ENCODE data around the gene CXCR2. TPM values are rescaled to one million over a fixed set of nuclear protein-coding genes. Genes with fewer than 3 reads are reported as not detected.

The CXCR2 gene
- total RNA-seq, 1 experiment from 2014 or later, result not detected

- Histone ChIP-seq H2AFZ (ENCODE audit: low read length) (no peak overlapping the region), H3K4me2 (ENCODE audit: low read length) (no peak overlapping the region), H3K9ac (ENCODE audit: low read length) (no peak overlapping the region), H3K4me1 (ENCODE audit: insufficient read depth, low read length) (peaks cover 7% of the 10 kb centered on the region; the same call in 1 of the 2 replicates), H3K9me2 (replicated peaks; ENCODE audit: low read length) (no peaks in the 10 kb centered on the region), H3K4me3 (ENCODE audit: low read length) (no peak overlapping the region), H3K27ac (ENCODE audit: low read length) (no peak overlapping the region), H3K36me3 (ENCODE audit: low read depth, low read length) (no peaks in the 10 kb centered on the region), H3K9me3 (ENCODE audit: low read length) (no peaks in the 10 kb centered on the region), H4K20me1 (ENCODE audit: low read length) (no peaks in the 10 kb centered on the region), H3F3A (ENCODE audit: low read length, unreplicated experiment) (no peaks in the 10 kb centered on the region), H3K27me3 (ENCODE audit: low read length) (peaks cover 55% of the 10 kb centered on the region), H3K79me2 (ENCODE audit: low read length) (no peaks in the 10 kb centered on the region)
- intact Hi-C loops (cut with micrococcal nuclease), result no loop called here
- CTCF ChIA-PET, result no interaction called here
- POLR2A ChIA-PET (ENCODE audit: unreplicated experiment), result no interaction called here
- DNase-seq (no peak), ATAC-seq (no peak)
- BruUV-seq (replicated peaks), result no TSS peak
- no peak for TF ChIP-seq EZH2 (IDR thresholded peaks at IDR 0.05; ENCODE audit: low read length, unreplicated experiment)
- no peak for TF ChIP-seq EZH2phosphoT487 (IDR thresholded peaks at IDR 0.05; ENCODE audit: borderline replicate concordance, low read length)
- TF ChIP-seq CTCF (conservative IDR thresholded peaks at IDR 0.05; ENCODE audit: low read depth, low read length), result no peak
Observed at GRCh38 chr2:218162814-218163213, 37.0 kb downstream of the CXCR2 start.

GRCh38 chr2:218166791-218167190, 41.0 kb downstream of the CXCR2 start, which contains the start of gene CXCR1:
TSS of gene CXCR1 (minus strand) at chr2:218166962. CDS start at chr2:218165211, 1,751 bp downstream.
- H3K27me3 ChIP-seq (ENCODE audit: low read length), result peaks cover 34% of the 10 kb centered on the region
- intact Hi-C loops (cut with micrococcal nuclease), result no loop called here
- H4K20me1 ChIP-seq (ENCODE audit: low read length), result no peaks in the 10 kb centered on the region
- peaks cover 7% of the 10 kb centered on the region; the same call in 1 of the 2 replicates for H3K4me1 ChIP-seq (ENCODE audit: insufficient read depth, low read length)
- ATAC-seq (peak; percentile 31; the same call in 1 of the 2 replicates), DNase-seq (peak; percentile 54)
- TF ChIP-seq EZH2 (IDR thresholded peaks at IDR 0.05; ENCODE audit: low read length, unreplicated experiment), result no peak
- no peak; the same call in 1 of the 2 replicates for TF ChIP-seq CTCF (conservative IDR thresholded peaks at IDR 0.05; ENCODE audit: low read depth, low read length)
- TF ChIP-seq EZH2phosphoT487 (IDR thresholded peaks at IDR 0.05; ENCODE audit: borderline replicate concordance, low read length), result no peak
- no peaks in the 10 kb centered on the region for H3K9me2 ChIP-seq (replicated peaks; ENCODE audit: low read length)
- no peaks in the 10 kb centered on the region for H3K36me3 ChIP-seq (ENCODE audit: low read depth, low read length)
- no TSS peak for BruUV-seq (replicated peaks)
- no peak within 1 kb of the TSS for H3K27ac ChIP-seq (ENCODE audit: low read length)
- H2AFZ ChIP-seq (ENCODE audit: low read length), result no peak within 1 kb of the TSS
- no peaks in the 10 kb centered on the region for H3K9me3 ChIP-seq (ENCODE audit: low read length)
- H3K4me2 ChIP-seq (ENCODE audit: low read length), result no peak within 1 kb of the TSS
- H3K79me2 ChIP-seq (ENCODE audit: low read length), result no peaks in the 10 kb centered on the region
- ChIA-PET CTCF (no interaction called here), POLR2A (ENCODE audit: unreplicated experiment) (no interaction called here)
- no peak within 1 kb of the TSS for H3K9ac ChIP-seq (ENCODE audit: low read length)
- H3F3A ChIP-seq (ENCODE audit: low read length, unreplicated experiment), result no peaks in the 10 kb centered on the region
- no peak within 1 kb of the TSS for H3K4me3 ChIP-seq (ENCODE audit: low read length)

- CTCF ChIA-PET, result no interaction called here
- no peaks in the 10 kb centered on the region for H3K36me3 ChIP-seq (ENCODE audit: low read depth, low read length)
- H3K4me2 ChIP-seq (ENCODE audit: low read length), result no peak overlapping the region
- H3K27me3 ChIP-seq (ENCODE audit: low read length), result peaks cover 26% of the 10 kb centered on the region
- no peak overlapping the region for H3K27ac ChIP-seq (ENCODE audit: low read length)
- no peak overlapping the region for H3K4me3 ChIP-seq (ENCODE audit: low read length)
- DNase-seq (no peak), ATAC-seq (no peak)
- H3K9me3 ChIP-seq (ENCODE audit: low read length), result no peaks in the 10 kb centered on the region
- POLR2A ChIA-PET (ENCODE audit: unreplicated experiment), result interaction anchor here (0.6 kb wide), 1 partner anchor 515 kb away, joined by 4 read pairs; no protein-coding TSS in a partner anchor
- no peak overlapping the region for H3K9ac ChIP-seq (ENCODE audit: low read length)
- H3K9me2 ChIP-seq (replicated peaks; ENCODE audit: low read length), result no peaks in the 10 kb centered on the region
- H3K4me1 ChIP-seq (ENCODE audit: insufficient read depth, low read length), result peaks cover 7% of the 10 kb centered on the region; the same call in 1 of the 2 replicates
- no peak for TF ChIP-seq CTCF (conservative IDR thresholded peaks at IDR 0.05; ENCODE audit: low read depth, low read length)
- H3F3A ChIP-seq (ENCODE audit: low read length, unreplicated experiment), result no peaks in the 10 kb centered on the region
- H3K79me2 ChIP-seq (ENCODE audit: low read length), result no peaks in the 10 kb centered on the region
- BruUV-seq (replicated peaks), result no TSS peak
- no peak overlapping the region for H2AFZ ChIP-seq (ENCODE audit: low read length)
- no peaks in the 10 kb centered on the region for H4K20me1 ChIP-seq (ENCODE audit: low read length)
- intact Hi-C loops (cut with micrococcal nuclease), result no loop called here
Observed at GRCh38 chr2:218168016-218168415, 42.2 kb downstream of the CXCR2 start.

All from PC-3 (cell line).